GM08714 (cell line): ENCODE data around the gene CATSPERE.

Experiments
- H3K4me3 ChIP-seq: fragments of 200-500 bp; sonication (Bioruptor generic); 2 replicates; pipeline ENCODE4 v1.5.1; 2014; ENCODE audit warnings: mild to moderate bottlenecking, low read length, inconsistent platforms
- ZNF274 ChIP-seq: IDR thresholded peaks from 2 replicates; pipeline ENCODE4 v1.6.1; 2012; ENCODE audit warnings: mild to moderate bottlenecking, low read depth, low read length

CATSPERE gene

GRCh38 chr1:244605835-244606370, 144.8 kb downstream of the CATSPERE start:
- TF ChIP-seq ZNF274 = no peak

GRCh38 chr1:244614113-244614836, 153.2 kb downstream of the CATSPERE start:
- H3K4me3 ChIP-seq = no peak overlapping the region
- no peak for TF ChIP-seq ZNF274

More at GRCh38 chr1:244605835-244606370, 144.8 kb downstream of the CATSPERE start:
- no peak overlapping the region for H3K4me3 ChIP-seq

- H3K4me3 ChIP-seq = no peak overlapping the region
- no peak for TF ChIP-seq ZNF274
Measured at GRCh38 chr1:244614879-244615278, 153.8 kb downstream of the CATSPERE start.

- no peak for TF ChIP-seq ZNF274
- H3K4me3 ChIP-seq = no peak overlapping the region
Measured at GRCh38 chr1:244615301-244615700, 154.2 kb downstream of the CATSPERE start.

GRCh38 chr1:244626709-244627108, 165.6 kb downstream of the CATSPERE start:
- no peak overlapping the region for H3K4me3 ChIP-seq
- TF ChIP-seq ZNF274 = no peak

GRCh38 chr1:244628789-244629188, 167.7 kb downstream of the CATSPERE start:
- TF ChIP-seq ZNF274 = no peak
- no peak overlapping the region for H3K4me3 ChIP-seq

- no peak overlapping the region for H3K4me3 ChIP-seq
- TF ChIP-seq ZNF274 = no peak
Measured at GRCh38 chr1:244633140-244633539, 172.1 kb downstream of the CATSPERE start.

GRCh38 chr1:244634546-244634945, 173.5 kb downstream of the CATSPERE start:
- no peak for TF ChIP-seq ZNF274
- H3K4me3 ChIP-seq = no peak overlapping the region

GRCh38 chr1:244636488-244637259, 175.6 kb downstream of the CATSPERE start:
- TF ChIP-seq ZNF274 = no peak
- H3K4me3 ChIP-seq = no peak overlapping the region

GRCh38 chr1:244639561-244639960, 178.5 kb downstream of the CATSPERE start:
- no peak for TF ChIP-seq ZNF274
- H3K4me3 ChIP-seq = no peak overlapping the region

- H3K4me3 ChIP-seq = no peak overlapping the region
- TF ChIP-seq ZNF274 = no peak
Measured at GRCh38 chr1:244640917-244641316, 179.8 kb downstream of the CATSPERE start.

- no peak for TF ChIP-seq ZNF274
- H3K4me3 ChIP-seq = no peak overlapping the region
Measured at GRCh38 chr1:244642526-244642925, 181.5 kb downstream of the CATSPERE start.

GRCh38 chr1:244642988-244643387, 181.9 kb downstream of the CATSPERE start:
- H3K4me3 ChIP-seq = no peak overlapping the region
- no peak for TF ChIP-seq ZNF274

- TF ChIP-seq ZNF274 = no peak
- H3K4me3 ChIP-seq = no peak overlapping the region
Measured at GRCh38 chr1:244645414-244645813, 184.3 kb downstream of the CATSPERE start.

- no peak overlapping the region for H3K4me3 ChIP-seq
- TF ChIP-seq ZNF274 = no peak
Measured at GRCh38 chr1:244645890-244646289, 184.8 kb downstream of the CATSPERE start.
